Common myeloid progenitor, CD34-positive (primary cell): ENCODE results near the gene SPINDOC.
"Not testable (repeated sequence)": the region's sequence is repeated elsewhere in the genome, so short reads cannot be mapped to it uniquely, and the experiment has no call there.

ENCODE experiments used
- CTCF ChIA-PET: fragments of 350-600 bp; sonication (Branson Sonifier 250); formaldehyde crosslinking; loops from one replicate; lab custom pipeline; 2021; ENCODE audit warnings: antibody characterized with exemption; lab: Charles Lee
- POLR2A ChIA-PET: fragments of 350-600 bp; sonication (Branson Sonifier 250); formaldehyde crosslinking; loops from one replicate; lab custom pipeline; 2021; ENCODE audit warnings: antibody characterized with exemption; lab: Charles Lee
- DNase-seq, 3 donors: peaks; one replicate each; pipeline versions ENCODE4 v3.0.0 to v3.0.0-alpha.2; 2013
- H3K27ac ChIP-seq, 2 experiments: 1 replicate in 1 of 2; 2 replicates in 1 of 2; pipeline ENCODE4 v1.7.0; 2013; ENCODE audit warnings: inconsistent platforms in 2 of 2, low read length in 2 of 2, mild to moderate bottlenecking in 2 of 2, low read depth in 1 of 2, moderate library complexity in 1 of 2; ENCODE audit not compliant: severe bottlenecking in 2 of 2, insufficient read depth in 1 of 2, poor library complexity in 1 of 2
- H3K27me3 ChIP-seq, 5 experiments: replicated peaks in 2 of 5; 1 replicate in 3 of 5; 2 replicates in 2 of 5; pipeline versions ENCODE4 v1.6.1 to v1.7.0; 2013; ENCODE audit warnings: low read length in 4 of 5, mild to moderate bottlenecking in 2 of 5, moderate library complexity in 2 of 5, inconsistent platforms in 1 of 5; ENCODE audit not compliant: insufficient read depth in 5 of 5, control insufficient read depth in 4 of 5
- H3K36me3 ChIP-seq, 4 experiments: 1 replicate in 2 of 4; 2 replicates in 2 of 4; pipeline versions ENCODE4 v1.6.1 to v1.7.0; 2013; ENCODE audit warnings: low read length in 3 of 4, control low read depth in 1 of 4, mild to moderate bottlenecking in 1 of 4; ENCODE audit not compliant: control insufficient read depth in 4 of 4, insufficient read depth in 4 of 4
- H3K4me1 ChIP-seq, 4 experiments: 1 replicate in 3 of 4; 2 replicates in 1 of 4; pipeline versions ENCODE4 v1.6.1 to v1.7.1; 2013; ENCODE audit warnings: low read length in 3 of 4, mild to moderate bottlenecking in 3 of 4, control low read depth in 1 of 4, inconsistent platforms in 1 of 4, moderate library complexity in 1 of 4; ENCODE audit not compliant: control insufficient read depth in 4 of 4, insufficient read depth in 4 of 4; ENCODE audit errors: control extremely low read depth in 1 of 4
- H3K4me3 ChIP-seq, 7 experiments: 1 replicate in 4 of 7; 2 replicates in 3 of 7; pipeline versions ENCODE4 v1.5.1 to v1.7.0; 2013; ENCODE audit warnings: mild to moderate bottlenecking in 7 of 7, low read length in 6 of 7, moderate library complexity in 6 of 7, inconsistent platforms in 2 of 7, low read depth in 2 of 7, control low read depth in 1 of 7; ENCODE audit not compliant: insufficient read depth in 4 of 7, control insufficient read depth in 1 of 7; ENCODE audit errors: extremely low read depth in 1 of 7
- H3K9me3 ChIP-seq, 5 experiments: 1 replicate in 4 of 5; 2 replicates in 1 of 5; pipeline versions ENCODE4 v1.6.1 to v1.7.1; 2013; ENCODE audit warnings: low read length in 4 of 5, mild to moderate bottlenecking in 2 of 5, inconsistent platforms in 1 of 5, low read depth in 1 of 5, moderate library complexity in 1 of 5; ENCODE audit not compliant: control insufficient read depth in 4 of 5, insufficient read depth in 2 of 5; ENCODE audit errors: control extremely low read depth in 1 of 5
- WGBS: methylation state at CpG from one replicate; pipeline ENCODE4 v1.1.5; 2013; ENCODE audit not compliant: insufficient coverage; 5-methylcytosine and 5-hydroxymethylcytosine counted together

Gene SPINDOC

DNA sequence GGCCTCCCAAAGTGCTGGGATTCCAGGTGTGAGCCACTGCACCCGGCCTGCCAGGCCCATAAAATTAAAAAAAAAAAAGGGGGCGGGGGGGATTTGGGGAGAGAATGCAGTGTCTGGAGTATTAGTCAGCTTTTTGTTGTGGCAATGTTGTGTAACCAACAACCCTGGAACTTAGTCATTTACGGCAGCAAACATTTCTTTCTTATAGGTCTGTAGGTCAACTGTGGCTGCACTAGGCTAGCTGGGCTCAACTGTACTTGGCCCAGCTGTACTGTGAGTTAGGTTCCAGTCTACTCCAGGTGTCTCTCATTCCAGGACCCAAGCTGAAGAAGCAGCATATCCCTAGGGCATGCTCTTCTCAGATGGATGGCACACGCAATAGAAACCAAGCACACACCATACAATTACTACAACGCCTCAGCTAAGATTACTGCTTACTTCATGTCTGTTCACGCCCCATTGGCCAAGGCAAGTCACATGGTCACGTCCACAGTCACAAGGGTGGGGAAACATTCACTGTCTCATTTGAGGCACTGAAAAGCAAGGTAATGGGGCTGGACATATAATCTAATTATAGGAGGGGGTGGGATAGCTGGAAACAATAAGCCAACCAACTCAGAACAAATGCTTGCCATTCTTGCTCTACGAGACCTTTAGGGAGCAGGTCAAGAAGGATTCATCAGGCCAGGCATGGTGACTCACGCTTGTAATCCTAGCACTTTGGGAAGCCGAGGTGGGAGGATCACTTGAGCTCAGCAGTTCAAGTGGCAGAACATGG is 10.4 kb upstream of the SPINDOC start:
- Histone ChIP-seq H3K27me3 (no peaks in the 10 kb centered on the region), H3K9me3 (no peaks in the 10 kb centered on the region), H3K36me3 (no peaks in the 10 kb centered on the region), H3K4me1 (no peaks in the 10 kb centered on the region), H3K4me3 (no peak overlapping the region), H3K27ac (no peak overlapping the region)
- ChIA-PET POLR2A (no interaction called here), CTCF (interaction anchor here (1.2 to 1.6 kb wide), 2 partner anchors 11 to 14 kb away, joined by 3 read pairs; no protein-coding TSS in a partner anchor)
- DNase-seq: no peak
- WGBS: over 99% methylated on average over 7 of the region's 10 CpGs

DNA sequence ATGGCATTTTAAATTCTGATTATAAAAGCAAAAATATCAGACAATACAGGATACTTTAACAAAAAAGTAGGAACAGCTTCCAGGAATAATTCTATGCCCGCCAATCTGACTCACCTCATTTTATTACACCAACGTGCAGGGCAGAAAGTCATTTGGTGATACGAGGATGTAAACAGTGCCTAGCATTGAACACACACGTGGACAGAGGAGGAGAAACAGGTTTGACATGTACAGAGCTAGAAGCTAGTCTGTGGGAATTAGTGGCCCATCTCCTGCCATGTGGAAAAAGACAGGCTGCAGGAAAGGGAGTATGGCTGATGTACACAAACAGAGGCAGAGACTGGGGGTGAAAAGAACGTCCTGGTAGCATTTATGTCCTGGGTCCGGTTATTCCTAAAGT is 9.0 kb upstream of the SPINDOC start:
- Histone ChIP-seq H3K27me3 (no peaks in the 10 kb centered on the region), H3K27ac (no peak overlapping the region), H3K4me3 (no peak overlapping the region), H3K36me3 (no peaks in the 10 kb centered on the region), H3K4me1 (no peaks in the 10 kb centered on the region), H3K9me3 (no peaks in the 10 kb centered on the region)
- POLR2A ChIA-PET: no interaction called here
- no peak for DNase-seq
- CTCF ChIA-PET: no interaction called here
- 100% methylated on average over 5 of the region's 6 CpGs for WGBS

DNA sequence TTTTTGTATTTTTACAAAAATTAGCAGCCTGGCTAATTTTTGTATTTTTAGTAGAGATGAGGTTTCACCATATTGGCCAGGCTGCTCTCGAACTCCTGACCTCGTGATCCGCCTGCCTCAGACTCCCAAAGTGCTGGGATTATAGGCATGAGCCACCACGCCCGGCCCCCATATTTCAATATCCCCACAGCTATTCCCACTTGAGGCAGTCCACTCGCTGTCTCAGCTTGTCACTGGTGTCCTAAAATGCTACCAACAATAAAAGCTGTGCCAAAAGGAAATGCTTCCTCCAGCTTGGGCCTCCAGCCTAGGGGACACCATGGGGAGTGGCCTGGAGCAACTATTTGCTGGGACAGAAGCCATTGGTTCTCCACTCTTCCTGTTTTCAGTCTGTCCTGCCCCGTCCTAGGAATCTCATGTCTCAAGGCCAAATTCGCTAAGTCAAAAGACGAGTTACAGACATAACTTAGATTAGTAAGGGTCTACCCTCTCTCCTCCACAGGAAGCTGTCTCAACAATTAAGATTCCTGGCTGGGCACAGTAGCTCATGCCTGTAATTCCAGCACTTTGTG is 7.3 kb upstream of the SPINDOC start:
- ChIA-PET POLR2A (interaction anchor here (0.6 kb wide), 1 partner anchor 11 kb away, joined by 6 read pairs; no protein-coding TSS in a partner anchor), CTCF (interaction anchor here (1.3 kb wide), 1 partner anchor 32 kb away, joined by 4 read pairs; no protein-coding TSS in a partner anchor)
- H3K9me3 ChIP-seq: no peaks in the 10 kb centered on the region
- no peaks in the 10 kb centered on the region for H3K36me3 ChIP-seq
- H3K27ac ChIP-seq: no peak overlapping the region
- 100% methylated on average over 9 of the region's 9 CpGs for WGBS
- no peak for DNase-seq
- H3K4me1 ChIP-seq: no peaks in the 10 kb centered on the region
- no peak overlapping the region for H3K4me3 ChIP-seq
- no peaks in the 10 kb centered on the region for H3K27me3 ChIP-seq

DNA sequence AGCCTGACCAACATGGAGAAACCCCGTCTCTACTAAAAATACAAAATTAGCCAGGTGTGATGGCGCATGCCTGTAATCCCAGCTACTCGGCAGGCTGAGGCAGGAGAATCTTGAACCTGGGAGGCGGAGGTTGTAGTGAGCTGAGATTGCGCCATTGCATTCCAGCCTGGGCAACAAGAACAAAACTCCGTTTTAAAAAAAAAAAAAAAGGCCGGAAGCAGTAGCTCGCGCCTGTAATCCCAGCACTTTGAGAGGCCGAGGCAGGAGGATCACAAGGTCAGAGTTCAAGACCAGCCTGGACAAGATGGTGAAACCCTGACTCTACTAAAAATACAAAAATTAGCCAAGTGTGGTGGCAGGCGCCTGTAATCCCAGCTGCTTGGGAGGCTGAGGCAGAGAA is 2.9 kb upstream of the SPINDOC start:
- POLR2A ChIA-PET, H3K27me3 ChIP-seq, DNase-seq, H3K36me3 ChIP-seq, H3K27ac ChIP-seq, H3K4me3 ChIP-seq, H3K9me3 ChIP-seq: not testable (repeated sequence)
- peaks cover 4 to 19% (median 15%) of the 10 kb centered on the region in 4 experiments for H3K4me1 ChIP-seq
- WGBS: 95% methylated on average over 7 of the region's 11 CpGs
- CTCF ChIA-PET: interaction anchor here (0.6 to 0.9 kb wide), 2 partner anchors 9 to 206 kb away, joined by 3 to 4 read pairs; no protein-coding TSS in a partner anchor

DNA sequence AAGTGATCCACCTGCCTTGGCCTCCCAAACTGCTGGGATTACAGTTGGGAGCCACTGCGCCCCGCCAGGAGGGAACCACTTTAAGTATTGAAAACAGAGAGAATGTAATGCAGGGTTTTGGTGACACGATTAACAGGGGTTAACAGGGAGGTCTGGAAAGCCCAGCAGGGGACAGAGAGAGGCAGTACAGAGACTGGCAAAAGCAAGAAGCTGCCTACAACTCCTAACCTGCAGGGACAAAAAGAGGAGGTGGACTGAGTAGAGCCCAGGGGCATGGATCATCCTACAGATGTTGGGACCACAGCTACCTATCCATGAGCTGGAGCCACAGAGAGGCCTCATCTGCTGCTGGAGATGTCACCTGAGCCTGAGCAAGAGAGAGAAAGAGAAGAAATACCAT is 1.7 kb upstream of the SPINDOC start:
- no peak overlapping the region for H3K4me3 ChIP-seq
- H3K27ac ChIP-seq: no peak overlapping the region
- peaks cover 0 to 13% (median 6%) of the 10 kb centered on the region in 4 experiments for H3K36me3 ChIP-seq
- CTCF ChIA-PET: no interaction called here
- H3K4me1 ChIP-seq: peaks cover 4 to 20% (median 15%) of the 10 kb centered on the region in 4 experiments
- no peaks in the 10 kb centered on the region for H3K9me3 ChIP-seq
- POLR2A ChIA-PET: no interaction called here
- no peaks in the 10 kb centered on the region for H3K27me3 ChIP-seq
- WGBS: 93% methylated on average over 2 of the region's 3 CpGs
- no peak for DNase-seq

DNA sequence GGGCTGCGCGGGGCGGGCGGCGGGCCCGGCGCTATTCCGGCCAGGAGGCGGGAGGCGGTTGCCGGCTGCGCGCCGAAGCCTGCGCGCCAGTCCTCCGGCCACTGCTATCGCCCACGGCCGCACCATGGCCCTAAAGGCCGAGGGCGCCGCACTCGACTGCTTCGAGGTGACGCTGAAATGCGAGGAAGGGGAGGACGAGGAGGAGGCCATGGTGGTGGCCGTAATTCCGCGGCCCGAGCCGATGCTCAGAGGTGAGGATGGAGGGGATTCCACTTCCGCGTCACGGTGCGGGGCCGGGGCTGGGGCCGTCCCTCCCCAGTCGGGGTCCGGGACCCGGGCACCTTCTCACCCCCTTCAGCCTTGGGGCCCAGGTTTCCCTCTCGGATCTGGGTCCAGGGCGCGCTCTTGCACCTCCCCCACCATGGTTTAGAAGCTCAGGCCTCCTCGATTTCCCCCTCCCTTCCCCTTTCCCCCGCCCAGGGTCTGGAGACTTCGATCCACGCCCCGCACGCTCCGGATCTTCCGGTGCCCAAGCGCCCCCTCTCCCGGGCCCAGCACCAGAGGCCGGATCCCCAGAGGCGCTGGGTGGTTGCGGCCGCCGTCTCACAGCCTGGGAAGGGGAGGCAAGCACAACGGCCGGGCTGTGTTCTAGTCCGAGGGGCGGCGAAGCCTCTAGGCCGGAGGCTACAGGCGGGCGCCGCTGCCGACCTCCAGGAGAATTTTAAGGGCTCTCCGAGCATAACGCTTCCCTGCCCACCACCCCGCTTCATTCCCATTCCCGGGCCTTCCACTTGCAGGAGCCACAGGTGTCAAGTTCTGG is 517 bp downstream of the SPINDOC start:
- peaks cover 9 to 30% (median 18%) of the 10 kb centered on the region in 4 experiments for H3K36me3 ChIP-seq
- ChIA-PET CTCF (interaction anchor here (1.3 kb wide), 1 partner anchor 11 kb away, joined by 3 read pairs; no protein-coding TSS in a partner anchor), POLR2A (interaction anchor here (1.0 kb wide), 1 partner anchor 351 kb away, joined by 3 read pairs; no protein-coding TSS in a partner anchor)
- peak overlapping the region in 1 of 2 experiments; percentile 43 for H3K27ac ChIP-seq
- under 1% methylated on average over 62 of the region's 74 CpGs for WGBS
- peak overlapping the region; percentile 69 to 86 (median 80) for H3K4me3 ChIP-seq
- DNase-seq: peak; percentile 52 to 65 (median 53)
- H3K9me3 ChIP-seq: no peaks in the 10 kb centered on the region
- peaks cover 4 to 20% (median 15%) of the 10 kb centered on the region in 4 experiments for H3K4me1 ChIP-seq
- no peaks in the 10 kb centered on the region for H3K27me3 ChIP-seq
